ENCODE data around the gene NECAB3.
"Not testable (repeated sequence)": the region's sequence is repeated elsewhere in the genome, so short reads cannot be mapped to it uniquely, and the experiment has no call there.

Gene NECAB3

DNA sequence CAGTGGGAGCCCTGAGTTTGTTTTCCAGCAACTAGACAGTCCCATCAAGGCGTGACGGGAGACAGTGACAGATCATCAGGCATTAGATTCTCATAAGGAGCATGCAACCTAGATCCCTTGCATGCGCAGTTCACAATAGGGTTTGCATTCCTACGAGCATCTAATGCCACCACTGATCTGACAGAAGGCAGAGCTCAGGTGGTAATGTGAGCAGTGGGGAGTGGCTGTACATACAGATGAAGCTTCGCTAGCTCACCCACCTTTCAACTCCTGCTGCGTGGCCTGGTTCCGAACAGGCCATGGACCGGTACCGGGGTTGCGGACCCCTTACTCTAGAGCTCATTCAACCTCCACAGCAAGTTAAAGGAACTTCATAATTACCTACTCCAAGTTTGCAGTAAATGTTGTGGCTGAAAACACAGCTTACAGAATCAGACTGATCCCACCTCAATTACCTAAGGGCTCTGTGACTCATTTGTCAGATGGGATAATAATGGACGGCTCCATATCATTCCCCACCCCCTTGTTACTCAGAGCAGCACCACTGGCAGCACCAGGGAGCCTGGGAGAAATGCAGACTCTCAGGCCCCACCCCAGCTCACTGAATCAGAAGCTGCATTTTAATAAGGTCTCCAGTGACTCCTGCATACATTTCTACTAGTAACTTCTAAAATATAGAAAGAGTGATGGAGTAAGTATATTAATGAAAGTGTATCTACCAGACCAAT is 30.1 kb upstream of the NECAB3 start:
- no peak for FAIRE-seq
- TF ChIP-seq, protein P1, sequence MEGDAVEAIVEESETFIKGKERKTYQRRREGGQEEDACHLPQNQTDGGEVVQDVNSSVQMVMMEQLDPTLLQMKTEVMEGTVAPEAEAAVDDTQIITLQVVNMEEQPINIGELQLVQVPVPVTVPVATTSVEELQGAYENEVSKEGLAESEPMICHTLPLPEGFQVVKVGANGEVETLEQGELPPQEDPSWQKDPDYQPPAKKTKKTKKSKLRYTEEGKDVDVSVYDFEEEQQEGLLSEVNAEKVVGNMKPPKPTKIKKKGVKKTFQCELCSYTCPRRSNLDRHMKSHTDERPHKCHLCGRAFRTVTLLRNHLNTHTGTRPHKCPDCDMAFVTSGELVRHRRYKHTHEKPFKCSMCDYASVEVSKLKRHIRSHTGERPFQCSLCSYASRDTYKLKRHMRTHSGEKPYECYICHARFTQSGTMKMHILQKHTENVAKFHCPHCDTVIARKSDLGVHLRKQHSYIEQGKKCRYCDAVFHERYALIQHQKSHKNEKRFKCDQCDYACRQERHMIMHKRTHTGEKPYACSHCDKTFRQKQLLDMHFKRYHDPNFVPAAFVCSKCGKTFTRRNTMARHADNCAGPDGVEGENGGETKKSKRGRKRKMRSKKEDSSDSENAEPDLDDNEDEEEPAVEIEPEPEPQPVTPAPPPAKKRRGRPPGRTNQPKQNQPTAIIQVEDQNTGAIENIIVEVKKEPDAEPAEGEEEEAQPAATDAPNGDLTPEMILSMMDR (IDR thresholded peaks at IDR 0.05; ENCODE audit: insufficient read depth, missing control alignments) = no peak

DNA sequence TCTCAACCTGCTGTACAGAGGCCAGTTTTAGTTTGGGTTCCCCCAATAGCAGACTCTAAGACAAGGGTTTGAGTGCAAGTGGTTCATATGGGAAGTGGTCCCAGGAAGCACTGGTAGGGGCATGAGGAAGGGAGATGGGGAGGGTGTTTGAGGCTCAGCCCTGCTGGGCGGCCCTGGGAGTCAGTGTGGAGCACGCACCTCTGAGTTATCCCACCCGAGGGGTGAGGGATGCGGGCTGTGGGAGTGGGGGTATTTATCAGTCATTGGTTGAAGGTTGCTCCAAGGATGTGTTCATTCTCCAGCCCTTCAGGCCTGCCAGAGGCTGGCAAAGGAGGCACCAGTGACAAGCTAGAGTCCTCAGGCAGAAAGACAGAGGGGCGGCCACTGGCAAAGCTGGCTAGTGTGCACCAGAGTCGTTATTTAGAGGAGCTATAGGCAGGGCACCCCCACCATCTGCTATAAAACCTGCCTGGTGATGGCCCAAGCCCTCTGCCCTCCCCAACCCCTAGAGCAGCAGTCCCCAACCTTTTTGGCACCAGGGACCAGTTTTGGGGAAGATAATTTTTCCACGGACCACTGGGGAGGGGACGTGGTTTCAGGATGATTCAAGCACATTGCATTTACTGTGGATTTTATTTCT is 29.4 kb upstream of the NECAB3 start:
- DNase-seq (ENCODE audit: insufficient read length, low spot score) (no peak), FAIRE-seq (no peak)
- TF ChIP-seq, protein P1 (IDR thresholded peaks at IDR 0.05; ENCODE audit: insufficient read depth, missing control alignments) = no peak

More for the DNA sequence above, 30.1 kb upstream of the NECAB3 start:
- DNase-seq (ENCODE audit: insufficient read length, low spot score) = no peak

DNA sequence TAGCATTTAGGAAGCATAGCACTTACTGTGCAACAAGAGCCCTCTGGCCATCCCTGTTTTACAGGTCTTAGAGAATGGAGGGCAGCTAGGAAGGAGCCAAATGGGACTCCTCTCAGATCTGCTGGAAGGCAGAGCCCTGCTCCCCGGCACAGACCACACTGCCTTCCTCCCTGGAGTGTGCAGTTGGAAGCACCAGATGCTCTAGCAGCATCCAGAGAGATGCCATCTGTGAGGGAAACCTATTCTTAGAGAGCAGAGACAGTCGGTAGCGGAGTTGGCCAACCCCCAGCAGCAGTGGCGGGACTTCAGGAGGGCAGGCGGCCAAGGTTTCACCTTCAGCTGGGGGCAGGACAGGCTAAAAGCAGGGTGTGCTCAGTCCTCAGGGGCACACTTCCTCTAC is 28.6 kb upstream of the NECAB3 start:
- no peak for FAIRE-seq
- no peak for DNase-seq (ENCODE audit: insufficient read length, low spot score)
- TF ChIP-seq, protein P1 (IDR thresholded peaks at IDR 0.05; ENCODE audit: insufficient read depth, missing control alignments) = no peak

DNA sequence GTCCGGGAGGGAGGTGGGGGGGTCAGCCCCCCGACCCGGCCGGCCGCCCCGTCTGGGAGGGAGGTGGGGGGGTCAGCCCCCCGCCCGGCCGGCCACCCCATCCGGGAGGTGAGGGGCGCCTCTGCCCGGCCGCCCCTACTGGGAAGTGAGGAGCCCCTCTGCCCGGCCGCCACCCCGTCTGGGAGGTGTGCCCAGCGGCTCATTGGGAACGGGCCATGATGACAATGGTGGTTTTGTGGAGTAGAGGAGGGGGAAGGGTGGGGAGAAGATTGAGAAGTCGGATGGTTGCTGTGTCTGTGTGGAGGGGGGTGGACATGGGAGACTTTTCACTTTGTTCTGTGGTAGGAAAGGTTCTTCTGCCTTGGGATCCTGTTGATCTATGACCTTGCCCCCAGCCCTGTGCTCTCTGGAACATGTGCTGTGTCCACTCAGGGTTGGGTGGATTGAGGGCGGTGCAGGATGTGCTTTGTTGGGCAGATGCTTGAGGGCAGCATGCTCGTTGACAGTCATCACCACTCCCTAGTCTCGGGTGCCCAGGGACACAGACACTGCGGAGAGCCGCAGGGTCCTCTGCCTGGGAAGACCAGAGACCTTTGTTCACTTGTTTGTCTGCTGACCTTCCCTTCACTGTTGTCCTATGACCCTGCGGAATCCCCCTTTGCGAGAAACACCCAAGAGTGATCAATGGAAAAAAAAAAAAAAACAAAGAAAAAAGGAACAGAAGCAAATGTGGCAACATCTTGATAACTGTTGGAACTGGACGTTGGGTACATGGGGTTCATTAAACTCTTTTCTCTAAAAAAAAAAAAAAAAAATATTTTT is 27.6 kb upstream of the NECAB3 start:
- no peak for DNase-seq (ENCODE audit: insufficient read length, low spot score)
- no peak for FAIRE-seq
- TF ChIP-seq, protein P1 (IDR thresholded peaks at IDR 0.05; ENCODE audit: insufficient read depth, missing control alignments) = no peak

DNA sequence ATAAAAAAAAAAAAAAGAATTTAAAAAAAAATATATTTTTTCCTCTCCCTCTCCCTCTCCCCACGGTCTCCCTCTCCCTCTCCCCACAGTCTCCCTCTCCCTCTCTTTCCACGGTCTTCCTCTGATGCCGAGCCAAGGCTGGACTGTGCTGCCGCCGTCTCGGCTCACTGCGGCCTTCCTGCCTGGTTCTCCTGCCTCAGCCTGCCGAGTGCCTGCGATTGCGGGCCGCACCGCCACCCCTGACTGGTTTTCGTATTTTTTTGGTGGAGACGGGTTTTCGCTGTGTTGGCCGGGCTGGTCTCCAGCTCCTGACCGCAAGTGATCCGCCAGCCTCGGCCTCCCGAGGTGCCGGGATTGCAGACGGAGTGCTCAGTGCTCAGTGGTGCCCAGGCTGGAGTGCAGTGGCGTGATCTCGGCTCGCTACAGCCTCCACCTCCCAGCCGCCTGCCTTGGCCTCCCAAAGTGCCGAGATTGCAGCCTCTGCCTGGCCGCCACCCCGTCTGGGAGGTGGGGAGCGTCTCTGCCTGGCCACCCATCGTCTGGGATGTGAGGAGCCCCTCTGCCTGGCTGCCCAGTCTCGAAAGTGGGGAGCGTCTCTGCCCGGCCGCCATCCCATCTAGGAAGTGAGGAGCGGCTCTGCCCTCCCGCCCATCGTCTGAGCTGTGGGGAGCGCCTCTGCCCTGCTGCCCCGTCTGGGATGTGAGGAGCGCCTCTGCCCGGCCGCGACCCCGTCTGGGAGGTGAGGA is 26.6 kb upstream of the NECAB3 start:
- DNase-seq (ENCODE audit: insufficient read length, low spot score); FAIRE-seq: not testable (repeated sequence)

DNA sequence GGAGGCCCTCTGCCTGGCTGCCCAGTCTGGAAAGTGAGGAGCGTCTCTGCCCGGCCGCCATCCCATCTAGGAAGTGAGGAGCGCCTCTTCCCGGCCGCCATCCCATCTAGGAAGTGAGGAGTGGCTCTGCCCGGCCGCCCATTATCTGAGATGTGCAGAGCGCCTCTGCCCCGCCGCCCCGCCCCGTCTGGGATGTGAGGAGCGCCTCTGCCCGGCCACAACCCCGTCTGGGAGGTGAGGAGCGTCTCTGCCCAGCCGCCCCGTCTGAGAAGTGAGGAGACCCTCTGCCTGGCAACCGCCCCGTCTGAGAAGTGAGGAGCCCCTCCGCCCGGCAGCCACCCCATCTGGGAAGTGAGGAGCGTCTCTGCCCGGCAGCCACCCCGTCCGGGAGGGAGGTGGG is 24.7 kb upstream of the NECAB3 start:
- not testable (repeated sequence) for FAIRE-seq; DNase-seq (ENCODE audit: insufficient read length, low spot score)

DNA sequence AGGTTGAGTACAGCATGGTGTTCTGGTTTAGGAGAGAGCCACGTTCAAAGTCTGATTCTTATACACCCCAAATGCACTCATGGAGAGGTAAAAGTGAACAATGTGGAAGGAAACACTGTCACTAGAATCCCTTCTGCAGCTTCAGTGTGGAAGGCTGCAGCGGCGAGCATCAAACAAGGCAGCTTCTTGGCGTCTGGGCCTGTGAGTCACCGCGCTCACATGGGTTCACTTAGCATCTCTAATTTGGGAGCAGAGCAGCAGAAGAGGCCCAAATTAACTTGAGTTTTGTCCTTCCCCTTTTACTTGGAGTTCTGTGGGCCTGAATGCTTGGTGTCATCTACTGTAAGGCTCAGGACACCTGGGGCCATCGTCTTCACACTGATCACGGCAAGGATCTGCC is 22.9 kb upstream of the NECAB3 start:
- FAIRE-seq = no peak
- TF ChIP-seq, protein P1 (IDR thresholded peaks at IDR 0.05; ENCODE audit: insufficient read depth, missing control alignments) = no peak
- DNase-seq (ENCODE audit: insufficient read length, low spot score) = no peak

Data from D721Med (cell line).